Loucy (cell line): ENCODE measurements around the gene ACER3.
"Not testable (repeated sequence)": the region's sequence is repeated elsewhere in the genome, so short reads cannot be mapped to it uniquely, and the experiment has no call there.

Experiments
- H2AFZ ChIP-seq: fragments of 200-600 bp; sonication (generic); 2 replicates; pipeline ENCODE4 v1.6.0; 2016; ENCODE audit warnings: antibody characterized with exemption, mild to moderate bottlenecking, low read length, moderate library complexity
- H3F3A ChIP-seq: fragments of 200-600 bp; 2 replicates; pipeline ENCODE4 v1.6.0; 2016; ENCODE audit warnings: antibody characterized with exemption, low read depth, mild to moderate bottlenecking
- H3K27me3 ChIP-seq: fragments of 200-600 bp; sonication (generic); 2 replicates; pipeline ENCODE4 v1.6.1; 2014; ENCODE audit warnings: low read length, mild to moderate bottlenecking; ENCODE audit not compliant: insufficient read depth, poor library complexity, severe bottlenecking
- H3K36me3 ChIP-seq: fragments of 200-600 bp; sonication (generic); 2 replicates; pipeline ENCODE4 v1.6.1; 2016; ENCODE audit warnings: low read length; ENCODE audit not compliant: insufficient read depth
- H3K4me1 ChIP-seq: fragments of 200-600 bp; sonication (generic); 2 replicates; pipeline ENCODE4 v1.5.1; 2014; ENCODE audit warnings: low read length, mild to moderate bottlenecking; ENCODE audit not compliant: insufficient read depth, poor library complexity, severe bottlenecking
- H3K4me2 ChIP-seq: fragments of 200-600 bp; sonication (generic); 2 replicates; pipeline ENCODE4 v1.6.0; 2014; ENCODE audit warnings: antibody characterized with exemption, low read length, low read depth, mild to moderate bottlenecking; ENCODE audit not compliant: poor library complexity, severe bottlenecking
- H3K4me3 ChIP-seq: fragments of 200-600 bp; sonication (generic); 2 replicates; pipeline ENCODE4 v1.5.1; 2014; ENCODE audit warnings: low read length, mild to moderate bottlenecking, mixed read lengths; ENCODE audit not compliant: poor library complexity, severe bottlenecking
- H3K79me2 ChIP-seq: fragments of 200-600 bp; sonication (generic); 2 replicates; pipeline ENCODE4 v1.6.1; 2014; ENCODE audit warnings: low read length; ENCODE audit not compliant: insufficient read depth
- H3K9ac ChIP-seq: fragments of 200-600 bp; sonication (generic); 2 replicates; pipeline ENCODE4 v1.6.0; 2014; ENCODE audit warnings: mild to moderate bottlenecking, low read depth, low read length, moderate library complexity; ENCODE audit not compliant: poor library complexity, severe bottlenecking
- H3K9me2 ChIP-seq: fragments of 200-600 bp; sonication (generic); replicated peaks from 2 replicates; pipeline ENCODE4 v1.6.1; 2016; ENCODE audit warnings: low read depth, low read length, mixed read lengths
- H3K9me3 ChIP-seq: fragments of 200-600 bp; sonication (generic); 2 replicates; pipeline ENCODE4 v1.6.1; 2014; ENCODE audit warnings: mild to moderate bottlenecking, antibody characterized with exemption, low read length, low read depth; ENCODE audit not compliant: insufficient read depth
- H4K20me1 ChIP-seq: fragments of 200-600 bp; sonication (generic); 2 replicates; pipeline ENCODE4 v1.6.0; 2014; ENCODE audit warnings: antibody characterized with exemption, low read length, mild to moderate bottlenecking; ENCODE audit not compliant: insufficient read depth, poor library complexity, severe bottlenecking
- EZH2phosphoT487 ChIP-seq: fragments of 200-600 bp; IDR thresholded peaks from 2 replicates; pipeline ENCODE4 v1.6.1; 2018; ENCODE audit warnings: antibody characterized with exemption, mild to moderate bottlenecking, moderate library complexity, borderline replicate concordance
- TF ChIP-seq, protein P1 (sequence below): fragments of 200-600 bp; sonication (generic); conservative IDR thresholded peaks from 2 replicates; pipeline ENCODE4 v1.5.1; 2014; ENCODE audit warnings: mild to moderate bottlenecking, antibody characterized with exemption, low read length

ACER3 gene

GRCh38 chr11:76860539-76861475 is at the start of gene ACER3:
ACER3 (plus strand) TSS chr11:76860918; CDS start chr11:76860977, 59 bp downstream.
- Histone ChIP-seq H4K20me1 (no peaks in the 10 kb centered on the region), H3F3A (0 out of 2 replicates have a peak, but pooled peaks cover 3% of the 10 kb centered on the region), H3K36me3 (no peaks in the 10 kb centered on the region), H2AFZ (peak within 1 kb of the TSS; percentile 94), H3K9ac (peak within 1 kb of the TSS; percentile 82), H3K4me1 (peaks cover 27% of the 10 kb centered on the region), H3K9me2 (no peaks in the 10 kb centered on the region), H3K4me3 (peak within 1 kb of the TSS; percentile 85), H3K9me3 (no peaks in the 10 kb centered on the region), H3K4me2 (peak within 1 kb of the TSS; percentile 96), H3K27me3 (no peaks in the 10 kb centered on the region), H3K79me2 (0 out of 2 replicates have a peak, but pooled peaks cover 16% of the 10 kb centered on the region)
- no peak for TF ChIP-seq EZH2phosphoT487
- TF ChIP-seq, protein P1, sequence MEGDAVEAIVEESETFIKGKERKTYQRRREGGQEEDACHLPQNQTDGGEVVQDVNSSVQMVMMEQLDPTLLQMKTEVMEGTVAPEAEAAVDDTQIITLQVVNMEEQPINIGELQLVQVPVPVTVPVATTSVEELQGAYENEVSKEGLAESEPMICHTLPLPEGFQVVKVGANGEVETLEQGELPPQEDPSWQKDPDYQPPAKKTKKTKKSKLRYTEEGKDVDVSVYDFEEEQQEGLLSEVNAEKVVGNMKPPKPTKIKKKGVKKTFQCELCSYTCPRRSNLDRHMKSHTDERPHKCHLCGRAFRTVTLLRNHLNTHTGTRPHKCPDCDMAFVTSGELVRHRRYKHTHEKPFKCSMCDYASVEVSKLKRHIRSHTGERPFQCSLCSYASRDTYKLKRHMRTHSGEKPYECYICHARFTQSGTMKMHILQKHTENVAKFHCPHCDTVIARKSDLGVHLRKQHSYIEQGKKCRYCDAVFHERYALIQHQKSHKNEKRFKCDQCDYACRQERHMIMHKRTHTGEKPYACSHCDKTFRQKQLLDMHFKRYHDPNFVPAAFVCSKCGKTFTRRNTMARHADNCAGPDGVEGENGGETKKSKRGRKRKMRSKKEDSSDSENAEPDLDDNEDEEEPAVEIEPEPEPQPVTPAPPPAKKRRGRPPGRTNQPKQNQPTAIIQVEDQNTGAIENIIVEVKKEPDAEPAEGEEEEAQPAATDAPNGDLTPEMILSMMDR, result no peak

DNA sequence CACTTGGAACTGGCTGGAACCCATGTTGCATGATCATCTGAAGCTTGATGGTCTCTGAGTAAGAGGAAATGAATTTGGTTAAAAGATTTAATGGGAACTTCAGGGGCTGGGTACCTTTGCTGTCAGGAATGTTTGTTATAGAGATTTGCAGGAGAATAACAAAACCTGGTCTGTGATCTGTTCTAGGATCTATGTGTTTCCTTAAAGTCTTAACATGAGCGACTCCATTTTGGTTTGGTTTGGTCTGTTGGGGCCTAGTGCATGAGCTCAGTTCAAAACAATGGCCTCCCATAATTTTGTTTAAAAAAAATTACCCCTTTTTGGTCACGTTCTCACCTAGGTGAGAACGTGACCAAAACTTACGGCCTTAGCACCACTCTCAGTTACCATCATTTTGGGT is 49.5 kb upstream of the ACER3 start:
- no peak overlapping the region for H3K9ac ChIP-seq
- no peak overlapping the region for H3K4me3 ChIP-seq
- H3K9me3 ChIP-seq, result peaks cover 7% of the 10 kb centered on the region; the same call in 1 of the 2 replicates
- H2AFZ ChIP-seq, result no peak overlapping the region
- H3K4me2 ChIP-seq, result no peak overlapping the region
- H3K79me2 ChIP-seq, result no peaks in the 10 kb centered on the region
- H3F3A ChIP-seq, result no peaks in the 10 kb centered on the region
- H4K20me1 ChIP-seq, result no peaks in the 10 kb centered on the region
- H3K27me3 ChIP-seq, result no peaks in the 10 kb centered on the region
- TF ChIP-seq, protein P1, result no peak
- no peak for TF ChIP-seq EZH2phosphoT487
- no peaks in the 10 kb centered on the region for H3K36me3 ChIP-seq
- no peaks in the 10 kb centered on the region for H3K4me1 ChIP-seq
- H3K9me2 ChIP-seq, result no peaks in the 10 kb centered on the region

DNA sequence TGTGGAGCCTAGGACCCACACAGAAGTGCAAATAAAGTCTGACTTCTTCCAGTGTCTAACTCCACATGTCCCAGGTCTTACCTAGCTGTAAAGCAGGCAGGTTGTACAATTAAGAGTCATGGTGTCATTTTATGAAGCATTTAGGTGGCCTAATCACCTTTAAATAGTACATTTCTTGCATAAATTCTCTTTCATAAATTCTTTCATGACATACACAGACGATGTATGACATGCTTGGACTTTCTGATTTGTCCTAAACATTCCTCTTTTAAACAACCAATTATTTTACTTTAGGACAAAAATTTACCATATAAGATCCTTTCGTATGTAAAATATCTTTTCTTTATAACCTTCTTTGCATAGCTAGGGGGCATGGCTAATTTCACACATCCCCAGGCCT is 46.3 kb upstream of the ACER3 start:
- no peak overlapping the region for H2AFZ ChIP-seq
- H3K4me1 ChIP-seq, result no peaks in the 10 kb centered on the region
- no peak for TF ChIP-seq EZH2phosphoT487
- TF ChIP-seq, protein P1, result no peak
- no peaks in the 10 kb centered on the region for H3K79me2 ChIP-seq
- peaks cover 14% of the 10 kb centered on the region; the same call in 1 of the 2 replicates for H3K9me3 ChIP-seq
- H3K27me3 ChIP-seq, result peaks cover 9% of the 10 kb centered on the region
- H3K9ac ChIP-seq, result no peak overlapping the region
- no peaks in the 10 kb centered on the region for H3K36me3 ChIP-seq
- no peaks in the 10 kb centered on the region for H3F3A ChIP-seq
- no peak overlapping the region for H3K4me2 ChIP-seq
- H3K4me3 ChIP-seq, result no peak overlapping the region
- no peaks in the 10 kb centered on the region for H4K20me1 ChIP-seq
- H3K9me2 ChIP-seq, result no peaks in the 10 kb centered on the region

DNA sequence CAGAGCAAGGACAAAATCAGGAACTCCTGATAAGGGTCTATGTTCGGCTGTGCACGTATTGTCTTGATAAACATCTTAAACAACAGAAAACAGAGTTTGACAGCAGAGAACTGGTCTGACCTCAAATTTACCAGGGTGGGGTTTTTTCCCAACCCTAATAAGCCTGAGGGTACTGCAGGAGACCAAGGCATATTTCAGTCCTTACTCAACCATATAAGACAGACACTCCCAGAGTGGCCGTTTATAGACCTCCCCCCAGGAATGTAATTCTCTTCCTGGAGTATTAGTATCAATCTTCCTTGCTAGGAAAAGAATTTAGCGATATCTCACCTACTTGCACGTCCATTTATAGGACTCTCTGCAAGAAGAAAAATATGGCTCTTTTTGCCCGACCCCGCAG is 45.0 kb upstream of the ACER3 start:
- not testable (repeated sequence) for H3K36me3 ChIP-seq, H2AFZ ChIP-seq, H3K9ac ChIP-seq, H3K4me1 ChIP-seq, H3K79me2 ChIP-seq, H3K27me3 ChIP-seq, H3K4me2 ChIP-seq, H4K20me1 ChIP-seq, H3K9me2 ChIP-seq, H3K4me3 ChIP-seq, H3F3A ChIP-seq
- H3K9me3 ChIP-seq, result peaks cover 14% of the 10 kb centered on the region; the same call in 1 of the 2 replicates
